ENCODE measurements around the gene CACNA1C. TPM values are rescaled to one million over a fixed set of nuclear protein-coding genes. Genes with fewer than 3 reads are reported as not detected.

Gene CACNA1C
- total RNA-seq, 1 donor from 2014 or later, result 11.7 TPM

DNA sequence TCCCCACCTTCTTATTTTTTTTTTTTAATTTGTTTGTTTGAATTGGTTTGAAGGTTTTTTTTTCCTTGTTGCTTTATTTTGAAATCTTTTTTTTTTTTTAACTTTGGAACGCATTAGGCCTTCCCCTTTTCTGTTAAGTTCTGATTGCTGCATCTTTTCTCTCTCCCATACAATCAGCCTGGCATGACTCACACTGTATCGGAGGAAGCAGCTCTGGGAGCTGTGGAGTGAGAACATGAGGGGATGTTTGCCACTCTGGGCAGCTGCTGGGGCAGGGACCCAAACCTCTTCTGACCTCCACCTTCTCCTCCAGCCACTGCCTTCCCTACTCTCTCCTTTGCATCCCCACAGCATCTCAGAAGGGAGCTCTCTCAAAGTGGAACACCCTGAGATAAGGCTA is 581.7 kb downstream of the CACNA1C start:
- no peaks in the 10 kb centered on the region for H3K4me1 Mint-ChIP-seq (ENCODE audit: low read depth)
- H3K36me3 Mint-ChIP-seq (ENCODE audit: insufficient read depth), result peaks cover 2% of the 10 kb centered on the region

DNA sequence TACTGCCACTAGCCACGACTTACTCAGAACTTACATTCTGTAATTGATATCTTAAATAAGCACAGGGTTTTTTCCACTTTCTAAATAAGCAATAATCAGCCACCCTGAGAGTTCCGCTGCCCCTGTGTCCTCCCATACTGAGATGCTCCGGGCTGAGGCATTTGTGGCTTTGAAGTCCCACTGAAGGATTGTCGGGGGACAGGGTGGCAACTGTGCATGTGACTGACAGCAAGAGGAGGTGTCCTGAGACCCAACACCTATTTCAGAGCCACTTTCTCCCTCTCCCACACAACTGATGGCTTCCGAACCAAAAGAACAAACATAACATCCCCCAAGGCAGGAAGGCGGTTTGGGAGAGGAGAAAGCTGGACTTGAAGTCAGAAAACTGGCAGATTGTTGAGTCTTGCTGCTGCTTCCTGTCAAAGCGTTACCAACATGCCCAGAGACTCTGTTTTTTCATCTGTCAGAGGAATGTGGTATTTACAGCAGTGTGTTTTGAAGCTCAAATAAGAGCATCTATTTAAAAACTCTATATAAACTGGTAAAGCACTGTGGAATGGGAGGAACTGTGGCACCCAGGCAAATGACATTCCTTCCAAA is 584.1 kb downstream of the CACNA1C start:
- Mint-ChIP-seq H3K4me1 (ENCODE audit: low read depth) (no peaks in the 10 kb centered on the region), H3K36me3 (ENCODE audit: insufficient read depth) (peaks cover 2% of the 10 kb centered on the region), H3K27ac (no peak overlapping the region), H3K27me3 (peaks cover 21% of the 10 kb centered on the region), H3K4me3 (ENCODE audit: low read depth) (no peak overlapping the region), H3K9me3 (ENCODE audit: low read depth) (peaks cover 3% of the 10 kb centered on the region)
- no peak for DNase-seq (ENCODE audit: low spot score, unreplicated experiment)
- TF ChIP-seq, protein P1, sequence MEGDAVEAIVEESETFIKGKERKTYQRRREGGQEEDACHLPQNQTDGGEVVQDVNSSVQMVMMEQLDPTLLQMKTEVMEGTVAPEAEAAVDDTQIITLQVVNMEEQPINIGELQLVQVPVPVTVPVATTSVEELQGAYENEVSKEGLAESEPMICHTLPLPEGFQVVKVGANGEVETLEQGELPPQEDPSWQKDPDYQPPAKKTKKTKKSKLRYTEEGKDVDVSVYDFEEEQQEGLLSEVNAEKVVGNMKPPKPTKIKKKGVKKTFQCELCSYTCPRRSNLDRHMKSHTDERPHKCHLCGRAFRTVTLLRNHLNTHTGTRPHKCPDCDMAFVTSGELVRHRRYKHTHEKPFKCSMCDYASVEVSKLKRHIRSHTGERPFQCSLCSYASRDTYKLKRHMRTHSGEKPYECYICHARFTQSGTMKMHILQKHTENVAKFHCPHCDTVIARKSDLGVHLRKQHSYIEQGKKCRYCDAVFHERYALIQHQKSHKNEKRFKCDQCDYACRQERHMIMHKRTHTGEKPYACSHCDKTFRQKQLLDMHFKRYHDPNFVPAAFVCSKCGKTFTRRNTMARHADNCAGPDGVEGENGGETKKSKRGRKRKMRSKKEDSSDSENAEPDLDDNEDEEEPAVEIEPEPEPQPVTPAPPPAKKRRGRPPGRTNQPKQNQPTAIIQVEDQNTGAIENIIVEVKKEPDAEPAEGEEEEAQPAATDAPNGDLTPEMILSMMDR (IDR thresholded peaks at IDR 0.05; ENCODE audit: unreplicated experiment), result no peak

More for the DNA sequence above, 581.7 kb downstream of the CACNA1C start:
- no peak overlapping the region for H3K4me3 Mint-ChIP-seq (ENCODE audit: low read depth)
- DNase-seq (ENCODE audit: low spot score, unreplicated experiment), result no peak
- peaks cover 3% of the 10 kb centered on the region for H3K9me3 Mint-ChIP-seq (ENCODE audit: low read depth)
- H3K27me3 Mint-ChIP-seq, result peaks cover 24% of the 10 kb centered on the region
- TF ChIP-seq, protein P1 (IDR thresholded peaks at IDR 0.05; ENCODE audit: unreplicated experiment), result no peak
- no peak overlapping the region for H3K27ac Mint-ChIP-seq

DNA sequence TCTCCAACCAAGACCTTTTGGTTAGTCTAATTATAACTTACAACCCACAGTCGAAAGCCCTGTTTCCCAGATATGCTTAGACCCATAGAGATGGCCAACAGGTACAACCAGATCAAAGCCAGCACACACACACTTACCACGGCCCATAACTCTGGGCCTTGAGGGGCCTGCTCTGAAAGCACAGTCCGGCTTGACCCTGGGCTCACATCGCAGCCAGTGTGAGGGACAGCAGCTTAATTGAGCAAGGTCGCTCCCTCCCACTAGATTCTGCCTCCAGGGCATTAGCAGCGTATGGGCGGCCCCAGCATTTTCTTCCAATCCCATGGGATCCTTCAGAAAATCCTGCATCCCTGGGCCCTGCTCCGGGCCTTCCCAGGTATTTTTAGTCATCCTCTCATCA is 584.6 kb downstream of the CACNA1C start:
- DNase-seq (ENCODE audit: low spot score, unreplicated experiment), result no peak
- H3K4me1 Mint-ChIP-seq (ENCODE audit: low read depth), result no peaks in the 10 kb centered on the region
- TF ChIP-seq, protein P1 (IDR thresholded peaks at IDR 0.05; ENCODE audit: unreplicated experiment), result no peak
- no peak overlapping the region for H3K4me3 Mint-ChIP-seq (ENCODE audit: low read depth)
- peaks cover 2% of the 10 kb centered on the region for H3K36me3 Mint-ChIP-seq (ENCODE audit: insufficient read depth)
- peaks cover 3% of the 10 kb centered on the region for H3K9me3 Mint-ChIP-seq (ENCODE audit: low read depth)
- no peak overlapping the region for H3K27ac Mint-ChIP-seq
- H3K27me3 Mint-ChIP-seq, result peaks cover 23% of the 10 kb centered on the region

GRCh38 chr12:2638273-2639019 is 585.7 kb downstream of the CACNA1C start:
- TF ChIP-seq, protein P1 (IDR thresholded peaks at IDR 0.05; ENCODE audit: unreplicated experiment), result no peak
- Mint-ChIP-seq H3K4me3 (ENCODE audit: low read depth) (no peak overlapping the region), H3K9me3 (ENCODE audit: low read depth) (peaks cover 3% of the 10 kb centered on the region), H3K4me1 (ENCODE audit: low read depth) (no peaks in the 10 kb centered on the region), H3K36me3 (ENCODE audit: insufficient read depth) (peaks cover 2% of the 10 kb centered on the region), H3K27me3 (peaks cover 26% of the 10 kb centered on the region), H3K27ac (no peak overlapping the region)
- no peak for DNase-seq (ENCODE audit: low spot score, unreplicated experiment)

GRCh38 chr12:2639020-2639298 is 586.2 kb downstream of the CACNA1C start:
- Mint-ChIP-seq H3K4me1 (ENCODE audit: low read depth) (no peaks in the 10 kb centered on the region), H3K27me3 (peaks cover 25% of the 10 kb centered on the region)

More at GRCh38 chr12:2639020-2639298, 586.2 kb downstream of the CACNA1C start:
- no peak for DNase-seq (ENCODE audit: low spot score, unreplicated experiment)
- peaks cover 3% of the 10 kb centered on the region for H3K9me3 Mint-ChIP-seq (ENCODE audit: low read depth)
- H3K36me3 Mint-ChIP-seq (ENCODE audit: insufficient read depth), result peaks cover 2% of the 10 kb centered on the region
- H3K27ac Mint-ChIP-seq, result no peak overlapping the region
- TF ChIP-seq, protein P1 (IDR thresholded peaks at IDR 0.05; ENCODE audit: unreplicated experiment), result no peak
- H3K4me3 Mint-ChIP-seq (ENCODE audit: low read depth), result no peak overlapping the region

All from progenitor cell of endocrine pancreas (in vitro differentiated cells).